Subcutaneous abdominal adipose tissue (tissue), 5 donors: ENCODE measurements around the gene SLC6A17.

Experiments
- H3K27ac ChIP-seq: one replicate; pipeline ENCODE4 v1.7.0; 2013; ENCODE audit warnings: low read depth, mild to moderate bottlenecking, inconsistent platforms, low read length, moderate library complexity
- H3K27me3 ChIP-seq, 5 donors: one replicate each; pipeline ENCODE4 v1.7.0; 2013; ENCODE audit warnings: low read length in 5 of 5, inconsistent platforms in 1 of 5; ENCODE audit not compliant: control insufficient read depth in 5 of 5, insufficient read depth in 4 of 5
- H3K36me3 ChIP-seq, 5 donors: one replicate each; pipeline ENCODE4 v1.7.0; 2013; ENCODE audit warnings: low read length in 5 of 5; ENCODE audit not compliant: control insufficient read depth in 5 of 5, insufficient read depth in 5 of 5
- H3K4me1 ChIP-seq, 5 donors: one replicate each; pipeline ENCODE4 v1.7.0; 2013; ENCODE audit warnings: low read length in 5 of 5, mild to moderate bottlenecking in 3 of 5, moderate library complexity in 1 of 5; ENCODE audit not compliant: control insufficient read depth in 5 of 5, insufficient read depth in 5 of 5
- H3K4me3 ChIP-seq, 5 donors: one replicate each; pipeline ENCODE4 v1.7.0; 2013; ENCODE audit warnings: low read length in 5 of 5, low read depth in 1 of 5
- H3K9ac ChIP-seq, 5 donors: one replicate each; pipeline ENCODE4 v1.7.0; 2013; ENCODE audit warnings: low read length in 5 of 5, mild to moderate bottlenecking in 4 of 5, moderate library complexity in 3 of 5
- H3K9me3 ChIP-seq, 5 donors: one replicate each; pipeline ENCODE4 v1.7.0; 2013; ENCODE audit warnings: low read length in 5 of 5; ENCODE audit not compliant: control insufficient read depth in 5 of 5
- donor health status: healthy.
- donor health status: healthy.
- donor health status: healthy.
- donor health status: healthy.
- donor health status: healthy.

The SLC6A17 gene

GRCh38 chr1:110225212-110225611 lies 74.9 kb downstream of the SLC6A17 start:
- Histone ChIP-seq H3K27me3 (no peaks in the 10 kb centered on the region), H3K9ac (no peak overlapping the region), H3K4me1 (no peaks in the 10 kb centered on the region), H3K36me3 (peaks cover 0 to 75% (median 32%) of the 10 kb centered on the region in 5 donors), H3K4me3 (no peak overlapping the region), H3K27ac (no peak overlapping the region), H3K9me3 (no peaks in the 10 kb centered on the region)

GRCh38 chr1:110225756-110226404 lies 75.6 kb downstream of the SLC6A17 start:
- Histone ChIP-seq H3K4me1 (no peaks in the 10 kb centered on the region), H3K27me3 (no peaks in the 10 kb centered on the region), H3K27ac (no peak overlapping the region)

GRCh38 chr1:110227774-110228173 lies 77.5 kb downstream of the SLC6A17 start:
- H3K9me3 ChIP-seq, result peaks cover 0 to 8% (median 5%) of the 10 kb centered on the region in 5 donors
- no peak overlapping the region for H3K27ac ChIP-seq

More at GRCh38 chr1:110225756-110226404, 75.6 kb downstream of the SLC6A17 start:
- Histone ChIP-seq H3K9ac (no peak overlapping the region), H3K9me3 (no peaks in the 10 kb centered on the region), H3K36me3 (peaks cover 0 to 81% (median 36%) of the 10 kb centered on the region in 5 donors), H3K4me3 (no peak overlapping the region)

GRCh38 chr1:110228381-110228780 lies 78.1 kb downstream of the SLC6A17 start:
- no peak overlapping the region for H3K27ac ChIP-seq

More at GRCh38 chr1:110227774-110228173, 77.5 kb downstream of the SLC6A17 start:
- H3K9ac ChIP-seq, result no peak overlapping the region
- peaks cover 0 to 89% (median 48%) of the 10 kb centered on the region in 5 donors for H3K36me3 ChIP-seq
- H3K4me3 ChIP-seq, result no peak overlapping the region
- no peaks in the 10 kb centered on the region for H3K4me1 ChIP-seq
- H3K27me3 ChIP-seq, result peaks cover 0 to 3% (median 0%) of the 10 kb centered on the region in 5 donors

GRCh38 chr1:110228869-110229268 lies 78.6 kb downstream of the SLC6A17 start:
- H3K9ac ChIP-seq, result no peak overlapping the region
- H3K4me1 ChIP-seq, result no peaks in the 10 kb centered on the region
- H3K27ac ChIP-seq, result no peak overlapping the region
- peaks cover 0 to 10% (median 5%) of the 10 kb centered on the region in 5 donors for H3K9me3 ChIP-seq
- H3K4me3 ChIP-seq, result no peak overlapping the region
- peaks cover 0 to 89% (median 41%) of the 10 kb centered on the region in 5 donors for H3K36me3 ChIP-seq
- H3K27me3 ChIP-seq, result peaks cover 0 to 3% (median 0%) of the 10 kb centered on the region in 5 donors

More at GRCh38 chr1:110228381-110228780, 78.1 kb downstream of the SLC6A17 start:
- Histone ChIP-seq H3K27me3 (peaks cover 0 to 3% (median 0%) of the 10 kb centered on the region in 5 donors), H3K4me3 (no peak overlapping the region), H3K9me3 (peaks cover 0 to 10% (median 5%) of the 10 kb centered on the region in 5 donors), H3K36me3 (peaks cover 0 to 89% (median 46%) of the 10 kb centered on the region in 5 donors), H3K9ac (no peak overlapping the region), H3K4me1 (no peaks in the 10 kb centered on the region)

- H3K36me3 ChIP-seq, result peaks cover 0 to 86% (median 42%) of the 10 kb centered on the region in 5 donors
- peaks cover 0 to 3% (median 0%) of the 10 kb centered on the region in 5 donors for H3K27me3 ChIP-seq
- H3K9me3 ChIP-seq, result peaks cover 0 to 10% (median 5%) of the 10 kb centered on the region in 5 donors
- H3K4me3 ChIP-seq, result no peak overlapping the region
- no peak overlapping the region for H3K27ac ChIP-seq
- no peaks in the 10 kb centered on the region for H3K4me1 ChIP-seq
- no peak overlapping the region for H3K9ac ChIP-seq
Measured at GRCh38 chr1:110229348-110230001, 79.2 kb downstream of the SLC6A17 start.

GRCh38 chr1:110230381-110231199 lies 80.3 kb downstream of the SLC6A17 start:
- Histone ChIP-seq H3K4me3 (no peak overlapping the region), H3K9me3 (peaks cover 0 to 10% (median 5%) of the 10 kb centered on the region in 5 donors), H3K9ac (no peak overlapping the region), H3K27me3 (peaks cover 0 to 3% (median 0%) of the 10 kb centered on the region in 5 donors), H3K27ac (no peak overlapping the region), H3K4me1 (peaks cover 0 to 11% (median 0%) of the 10 kb centered on the region in 5 donors), H3K36me3 (peaks cover 0 to 77% (median 42%) of the 10 kb centered on the region in 5 donors)

- peaks cover 0 to 10% (median 5%) of the 10 kb centered on the region in 5 donors for H3K9me3 ChIP-seq
- no peak overlapping the region for H3K27ac ChIP-seq
- peaks cover 0 to 46% (median 25%) of the 10 kb centered on the region in 5 donors for H3K36me3 ChIP-seq
- peaks cover 0 to 17% (median 0%) of the 10 kb centered on the region in 5 donors for H3K4me1 ChIP-seq
- no peak overlapping the region for H3K9ac ChIP-seq
- no peak overlapping the region for H3K4me3 ChIP-seq
- peaks cover 0 to 3% (median 0%) of the 10 kb centered on the region in 5 donors for H3K27me3 ChIP-seq
Measured at GRCh38 chr1:110233861-110234260, 83.6 kb downstream of the SLC6A17 start.

GRCh38 chr1:110234691-110235090 lies 84.4 kb downstream of the SLC6A17 start:
- H3K4me1 ChIP-seq, result peaks cover 0 to 25% (median 6%) of the 10 kb centered on the region in 5 donors
- H3K27me3 ChIP-seq, result peaks cover 0 to 3% (median 0%) of the 10 kb centered on the region in 5 donors
- no peak overlapping the region for H3K4me3 ChIP-seq
- peaks cover 0 to 10% (median 5%) of the 10 kb centered on the region in 5 donors for H3K9me3 ChIP-seq
- no peak overlapping the region for H3K27ac ChIP-seq
- H3K9ac ChIP-seq, result no peak overlapping the region
- peaks cover 0 to 38% (median 22%) of the 10 kb centered on the region in 5 donors for H3K36me3 ChIP-seq
